Measurements from ENCODE around the gene KDELR1. TPM values are rescaled to one million over a fixed set of nuclear protein-coding genes. Genes with fewer than 3 reads are reported as not detected.

The KDELR1 gene
- total RNA-seq, 1 donor from 2014 or later = 255 TPM

- no peaks in the 10 kb centered on the region for H3K9me3 Mint-ChIP-seq
- no peaks in the 10 kb centered on the region for H3K27me3 Mint-ChIP-seq (ENCODE audit: low read depth)
- no peak for DNase-seq (ENCODE audit: low spot score in 2 of 2, unreplicated experiment in 2 of 2)
- H3K4me3 Mint-ChIP-seq = no peak overlapping the region
- no peaks in the 10 kb centered on the region for H3K36me3 Mint-ChIP-seq
- TF ChIP-seq CTCF (IDR thresholded peaks at IDR 0.05; ENCODE audit: unreplicated experiment) = no peak
- H3K27ac Mint-ChIP-seq = no peak overlapping the region
- H3K4me1 Mint-ChIP-seq = peaks cover 4% of the 10 kb centered on the region
Measured at GRCh38 chr19:48344892-48345291, 46.5 kb downstream of the KDELR1 start.

- H3K4me3 Mint-ChIP-seq = no peak overlapping the region
- no peak for DNase-seq (ENCODE audit: low spot score in 2 of 2, unreplicated experiment in 2 of 2)
- no peaks in the 10 kb centered on the region for H3K4me1 Mint-ChIP-seq
- no peaks in the 10 kb centered on the region for H3K27me3 Mint-ChIP-seq (ENCODE audit: low read depth)
- H3K9me3 Mint-ChIP-seq = no peaks in the 10 kb centered on the region
- no peak overlapping the region for H3K27ac Mint-ChIP-seq
- TF ChIP-seq CTCF (IDR thresholded peaks at IDR 0.05; ENCODE audit: unreplicated experiment) = no peak
- H3K36me3 Mint-ChIP-seq = no peaks in the 10 kb centered on the region
Measured at GRCh38 chr19:48342841-48343540, 48.4 kb downstream of the KDELR1 start.

GRCh38 chr19:48342414-48342738 is 49.0 kb downstream of the KDELR1 start:
- no peak overlapping the region for H3K27ac Mint-ChIP-seq
- no peak for DNase-seq (ENCODE audit: low spot score in 2 of 2, unreplicated experiment in 2 of 2)
- H3K4me1 Mint-ChIP-seq = no peaks in the 10 kb centered on the region
- no peak for TF ChIP-seq CTCF (IDR thresholded peaks at IDR 0.05; ENCODE audit: unreplicated experiment)
- no peaks in the 10 kb centered on the region for H3K36me3 Mint-ChIP-seq
- no peaks in the 10 kb centered on the region for H3K9me3 Mint-ChIP-seq
- H3K4me3 Mint-ChIP-seq = no peak overlapping the region
- H3K27me3 Mint-ChIP-seq (ENCODE audit: low read depth) = no peaks in the 10 kb centered on the region

GRCh38 chr19:48341515-48342413 is 49.6 kb downstream of the KDELR1 start:
- Mint-ChIP-seq H3K27me3 (ENCODE audit: low read depth) (no peaks in the 10 kb centered on the region), H3K27ac (no peak overlapping the region), H3K9me3 (no peaks in the 10 kb centered on the region), H3K4me3 (no peak overlapping the region), H3K36me3 (no peaks in the 10 kb centered on the region), H3K4me1 (no peaks in the 10 kb centered on the region)
- no peak for TF ChIP-seq CTCF (IDR thresholded peaks at IDR 0.05; ENCODE audit: unreplicated experiment)
- DNase-seq (ENCODE audit: low spot score in 2 of 2, unreplicated experiment in 2 of 2) = no peak

- DNase-seq (ENCODE audit: low spot score in 2 of 2, unreplicated experiment in 2 of 2) = no peak
- H3K27me3 Mint-ChIP-seq (ENCODE audit: low read depth) = no peaks in the 10 kb centered on the region
- no peaks in the 10 kb centered on the region for H3K36me3 Mint-ChIP-seq
- H3K27ac Mint-ChIP-seq = no peak overlapping the region
- no peaks in the 10 kb centered on the region for H3K9me3 Mint-ChIP-seq
- H3K4me3 Mint-ChIP-seq = no peak overlapping the region
- TF ChIP-seq CTCF (IDR thresholded peaks at IDR 0.05; ENCODE audit: unreplicated experiment) = no peak
- no peaks in the 10 kb centered on the region for H3K4me1 Mint-ChIP-seq
Measured at GRCh38 chr19:48340995-48341394, 50.4 kb downstream of the KDELR1 start.

Data from mesothelial cell of epicardium (in vitro differentiated cells).